ENCODE results near the gene NEU1. TPM values are rescaled to one million over a fixed set of nuclear protein-coding genes. Genes with fewer than 3 reads are reported as not detected.

Gene NEU1
- total RNA-seq, 1 experiment from 2014 or later = 44.8 TPM

- TF ChIP-seq JAZF1 (CRISPR knock-in tag; IDR thresholded peaks at IDR 0.05) = no peak
Measured at GRCh38 chr6:31900917-31901414, 38.3 kb upstream of the NEU1 start (continued).

DNA sequence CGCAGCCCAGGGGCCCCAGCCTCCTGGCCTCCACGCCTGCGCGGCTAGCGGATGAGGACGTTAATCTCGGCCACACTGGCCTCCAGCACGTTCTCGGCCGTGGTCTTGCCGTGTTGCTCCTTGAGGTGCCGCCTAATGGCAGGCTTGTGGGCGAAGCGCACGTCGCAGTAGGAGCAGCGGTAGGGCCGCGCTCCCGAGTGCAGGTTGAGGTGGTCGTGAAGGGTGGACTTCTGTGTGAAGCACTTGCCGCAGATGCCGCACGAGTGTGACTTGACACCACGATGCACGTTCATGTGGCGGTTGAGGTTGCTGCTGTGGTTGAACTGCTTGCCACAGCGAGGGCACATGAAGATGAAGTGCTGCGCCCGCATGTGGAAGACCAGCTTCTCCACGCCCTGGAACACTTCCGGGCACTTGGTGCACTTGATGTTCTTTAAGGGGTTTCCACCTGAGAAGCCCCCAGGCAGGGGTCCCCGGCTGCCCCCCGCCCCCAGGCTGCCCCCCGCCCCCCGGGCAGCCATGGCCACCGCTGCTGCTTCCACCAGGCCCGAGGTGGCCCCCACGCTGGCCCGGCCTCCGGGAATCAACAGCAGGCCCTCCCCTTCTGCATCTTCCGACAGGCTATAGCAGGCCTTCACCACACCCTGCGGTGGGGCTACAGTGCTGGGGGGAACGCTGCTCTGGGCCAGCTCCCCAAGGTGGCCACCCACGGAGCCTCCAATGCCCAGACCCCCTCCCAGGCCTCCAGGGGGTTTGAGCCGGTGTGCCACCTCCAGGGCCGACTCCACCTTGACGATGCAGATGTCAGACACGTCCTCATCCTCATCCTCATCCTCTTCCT, 37.5 kb upstream of the NEU1 start:
- Mint-ChIP-seq H3K4me1 (peaks cover 23% of the 10 kb centered on the region), H3K27ac (peak overlapping the region; percentile 53; the same call in 1 of the 2 replicates), H3K27me3 (ENCODE audit: low read depth) (peaks cover 5% of the 10 kb centered on the region), H3K36me3 (peaks cover 9% of the 10 kb centered on the region), H3K4me3 (no peak overlapping the region), H3K9me3 (no peaks in the 10 kb centered on the region)
- no peak for ATAC-seq
- TF ChIP-seq, protein P1, sequence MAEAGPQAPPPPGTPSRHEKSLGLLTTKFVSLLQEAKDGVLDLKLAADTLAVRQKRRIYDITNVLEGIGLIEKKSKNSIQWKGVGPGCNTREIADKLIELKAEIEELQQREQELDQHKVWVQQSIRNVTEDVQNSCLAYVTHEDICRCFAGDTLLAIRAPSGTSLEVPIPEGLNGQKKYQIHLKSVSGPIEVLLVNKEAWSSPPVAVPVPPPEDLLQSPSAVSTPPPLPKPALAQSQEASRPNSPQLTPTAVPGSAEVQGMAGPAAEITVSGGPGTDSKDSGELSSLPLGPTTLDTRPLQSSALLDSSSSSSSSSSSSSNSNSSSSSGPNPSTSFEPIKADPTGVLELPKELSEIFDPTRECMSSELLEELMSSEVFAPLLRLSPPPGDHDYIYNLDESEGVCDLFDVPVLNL (CRISPR knock-in tag; IDR thresholded peaks at IDR 0.05; ENCODE audit: borderline replicate concordance, low read depth) = no peak
- TF ChIP-seq, protein P2, sequence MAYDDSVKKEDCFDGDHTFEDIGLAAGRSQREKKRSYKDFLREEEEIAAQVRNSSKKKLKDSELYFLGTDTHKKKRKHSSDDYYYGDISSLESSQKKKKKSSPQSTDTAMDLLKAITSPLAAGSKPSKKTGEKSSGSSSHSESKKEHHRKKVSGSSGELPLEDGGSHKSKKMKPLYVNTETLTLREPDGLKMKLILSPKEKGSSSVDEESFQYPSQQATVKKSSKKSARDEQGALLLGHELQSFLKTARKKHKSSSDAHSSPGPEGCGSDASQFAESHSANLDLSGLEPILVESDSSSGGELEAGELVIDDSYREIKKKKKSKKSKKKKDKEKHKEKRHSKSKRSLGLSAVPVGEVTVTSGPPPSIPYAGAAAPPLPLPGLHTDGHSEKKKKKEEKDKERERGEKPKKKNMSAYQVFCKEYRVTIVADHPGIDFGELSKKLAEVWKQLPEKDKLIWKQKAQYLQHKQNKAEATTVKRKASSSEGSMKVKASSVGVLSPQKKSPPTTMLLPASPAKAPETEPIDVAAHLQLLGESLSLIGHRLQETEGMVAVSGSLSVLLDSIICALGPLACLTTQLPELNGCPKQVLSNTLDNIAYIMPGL (CRISPR knock-in tag; IDR thresholded peaks at IDR 0.05) = 0 out of 2 replicates have a peak, but pooled peaks have one; percentile 7
- ChIA-PET CTCF (interaction anchor here (1.2 to 1.4 kb wide), 2 partner anchors 23 to 52 kb away, joined by 4 to 7 read pairs; no protein-coding TSS in a partner anchor), POLR2A (no interaction called here)
- no peak for DNase-seq (ENCODE audit: low spot score)

- ATAC-seq (no peak), DNase-seq (ENCODE audit: low spot score) (no peak)
- Mint-ChIP-seq H3K4me1 (peaks cover 23% of the 10 kb centered on the region), H3K9me3 (no peaks in the 10 kb centered on the region), H3K27ac (peak overlapping the region; percentile 53), H3K36me3 (peaks cover 16% of the 10 kb centered on the region), H3K4me3 (peak overlapping the region; percentile 41), H3K27me3 (ENCODE audit: low read depth) (no peaks in the 10 kb centered on the region; the same call in none of the 2 replicates)
- CTCF ChIA-PET = interaction anchor here (0.6 to 2.6 kb wide), 4 partner anchors 25 to 521 kb away, joined by 4 to 22 read pairs (median 13); no protein-coding TSS in a partner anchor
- no peak for TF ChIP-seq ETV6 (CRISPR knock-in tag; IDR thresholded peaks at IDR 0.05)
- no peak for TF ChIP-seq JAZF1 (CRISPR knock-in tag; IDR thresholded peaks at IDR 0.05)
- no peak for TF ChIP-seq ZNF219 (CRISPR knock-in tag; IDR thresholded peaks at IDR 0.05; ENCODE audit: borderline replicate concordance)
- TF ChIP-seq SMAD3 (CRISPR knock-in tag; IDR thresholded peaks at IDR 0.05; ENCODE audit: borderline replicate concordance) = no peak
- TF ChIP-seq ESRRA (CRISPR knock-in tag; IDR thresholded peaks at IDR 0.05; ENCODE audit: borderline replicate concordance) = no peak
- no peak for TF ChIP-seq CBFB (CRISPR knock-in tag; IDR thresholded peaks at IDR 0.05; ENCODE audit: low read depth)
- TF ChIP-seq, protein P3, sequence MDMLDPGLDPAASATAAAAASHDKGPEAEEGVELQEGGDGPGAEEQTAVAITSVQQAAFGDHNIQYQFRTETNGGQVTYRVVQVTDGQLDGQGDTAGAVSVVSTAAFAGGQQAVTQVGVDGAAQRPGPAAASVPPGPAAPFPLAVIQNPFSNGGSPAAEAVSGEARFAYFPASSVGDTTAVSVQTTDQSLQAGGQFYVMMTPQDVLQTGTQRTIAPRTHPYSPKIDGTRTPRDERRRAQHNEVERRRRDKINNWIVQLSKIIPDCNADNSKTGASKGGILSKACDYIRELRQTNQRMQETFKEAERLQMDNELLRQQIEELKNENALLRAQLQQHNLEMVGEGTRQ (CRISPR knock-in tag; IDR thresholded peaks at IDR 0.05) = no peak
- TF ChIP-seq ATF2 (CRISPR knock-in tag; IDR thresholded peaks at IDR 0.05; ENCODE audit: borderline replicate concordance, low read depth) = no peak
- TF ChIP-seq TEAD1 (CRISPR knock-in tag; IDR thresholded peaks at IDR 0.05) = no peak
- TF ChIP-seq ZNF416 (CRISPR knock-in tag; IDR thresholded peaks at IDR 0.05) = no peak
- POLR2A ChIA-PET = interaction anchor here (0.6 kb wide), 1 partner anchor 64 kb away, joined by 3 read pairs; no protein-coding TSS in a partner anchor
Measured at GRCh38 chr6:31899215-31899614, 36.6 kb upstream of the NEU1 start.
